GM23248 (cell line): ENCODE measurements around the gene DOK7.

Experiments used
- EZH2 ChIP-seq: fragments of 200-600 bp; sonication (generic); IDR thresholded peaks from 2 replicates; pipeline ENCODE4 v1.6.1; 2018; ENCODE audit warnings: antibody characterized with exemption, mild to moderate bottlenecking; ENCODE audit not compliant: insufficient read depth, poor library complexity, severe bottlenecking
- EZH2phosphoT487 ChIP-seq: fragments of 200-600 bp; sonication (generic); IDR thresholded peaks from 2 replicates; pipeline ENCODE4 v1.6.1; 2018; ENCODE audit warnings: antibody characterized with exemption, moderate library complexity, mild to moderate bottlenecking, low read depth; ENCODE audit not compliant: insufficient read depth

GRCh38 chr4:3427134-3427476 lies 36.0 kb upstream of the DOK7 start:
- TF ChIP-seq EZH2 = no peak
- TF ChIP-seq EZH2phosphoT487 = no peak
